AG10803 (cell line): ENCODE results near the gene MLLT10.

Source experiments
- DNase-seq: peaks from one replicate; pipeline ENCODE4 v3.0.0; 2010; ENCODE audit warnings: low read depth
- H3K4me3 ChIP-seq: 2 replicates; pipeline ENCODE4 v1.5.1; 2011; ENCODE audit warnings: mild to moderate bottlenecking, low read length, control low read depth
- TF ChIP-seq, protein P1 (sequence below): conservative IDR thresholded peaks from 2 replicates; pipeline ENCODE4 v1.5.1; 2011; ENCODE audit warnings: mild to moderate bottlenecking, low read length, control low read depth, inconsistent platforms

The MLLT10 gene

DNA sequence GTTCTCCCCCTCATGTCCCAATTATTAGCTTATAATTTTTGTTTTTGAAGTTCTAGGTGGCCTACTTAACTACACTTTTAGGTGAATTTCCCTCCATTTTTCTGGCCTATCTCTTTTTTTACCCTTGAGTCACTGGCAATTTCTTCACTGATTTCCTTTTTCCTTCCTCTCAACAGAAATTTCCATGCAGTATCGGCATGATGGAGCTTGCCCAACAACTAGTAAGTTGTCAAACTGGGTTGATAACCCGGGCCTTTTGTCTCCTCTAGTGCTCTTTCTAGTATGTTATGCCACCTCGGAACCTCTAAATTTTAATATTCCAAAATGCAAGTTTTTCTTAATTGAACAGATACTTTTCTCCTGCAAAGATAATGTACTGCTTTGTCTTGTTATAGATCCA lies 147.1 kb downstream of the MLLT10 start:
- no peak for DNase-seq
- no peak overlapping the region for H3K4me3 ChIP-seq
- TF ChIP-seq, protein P1, sequence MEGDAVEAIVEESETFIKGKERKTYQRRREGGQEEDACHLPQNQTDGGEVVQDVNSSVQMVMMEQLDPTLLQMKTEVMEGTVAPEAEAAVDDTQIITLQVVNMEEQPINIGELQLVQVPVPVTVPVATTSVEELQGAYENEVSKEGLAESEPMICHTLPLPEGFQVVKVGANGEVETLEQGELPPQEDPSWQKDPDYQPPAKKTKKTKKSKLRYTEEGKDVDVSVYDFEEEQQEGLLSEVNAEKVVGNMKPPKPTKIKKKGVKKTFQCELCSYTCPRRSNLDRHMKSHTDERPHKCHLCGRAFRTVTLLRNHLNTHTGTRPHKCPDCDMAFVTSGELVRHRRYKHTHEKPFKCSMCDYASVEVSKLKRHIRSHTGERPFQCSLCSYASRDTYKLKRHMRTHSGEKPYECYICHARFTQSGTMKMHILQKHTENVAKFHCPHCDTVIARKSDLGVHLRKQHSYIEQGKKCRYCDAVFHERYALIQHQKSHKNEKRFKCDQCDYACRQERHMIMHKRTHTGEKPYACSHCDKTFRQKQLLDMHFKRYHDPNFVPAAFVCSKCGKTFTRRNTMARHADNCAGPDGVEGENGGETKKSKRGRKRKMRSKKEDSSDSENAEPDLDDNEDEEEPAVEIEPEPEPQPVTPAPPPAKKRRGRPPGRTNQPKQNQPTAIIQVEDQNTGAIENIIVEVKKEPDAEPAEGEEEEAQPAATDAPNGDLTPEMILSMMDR: no peak

DNA sequence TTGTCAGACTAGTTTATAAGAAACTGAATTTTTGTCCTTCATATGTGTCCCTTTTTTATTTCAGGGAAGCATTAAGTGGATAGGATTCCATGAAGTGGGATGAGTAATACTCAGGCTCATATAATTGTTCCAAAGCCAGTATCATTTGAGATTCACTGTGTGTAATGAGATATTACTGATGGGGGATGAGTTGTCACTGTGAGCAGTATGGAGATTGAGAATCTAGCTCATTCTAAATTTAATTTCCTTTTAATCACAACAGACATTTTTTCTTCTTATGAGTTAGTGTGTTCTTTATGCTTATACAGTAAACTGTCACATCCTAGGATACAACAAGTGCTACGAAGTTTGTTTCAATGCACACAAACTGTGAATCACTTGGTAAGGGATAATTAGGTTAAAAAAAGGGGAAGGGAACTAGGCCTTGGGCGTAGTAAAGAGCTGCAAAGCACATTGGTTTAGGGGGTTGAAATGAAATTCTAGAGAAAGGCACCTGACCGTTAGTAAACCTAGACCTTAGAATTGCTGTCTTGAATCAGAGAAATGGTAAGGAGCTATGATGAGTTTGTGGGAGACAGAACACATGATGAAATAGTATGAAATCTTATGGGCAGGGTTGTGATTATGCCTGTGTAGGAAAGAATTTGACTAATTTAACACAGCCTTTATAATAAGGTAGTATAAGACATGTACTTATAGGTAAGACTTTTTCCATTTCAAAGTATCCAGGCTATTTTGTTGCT lies 153.4 kb downstream of the MLLT10 start:
- DNase-seq: peak; percentile 73
- TF ChIP-seq, protein P1: no peak
- H3K4me3 ChIP-seq: no peak overlapping the region

DNA sequence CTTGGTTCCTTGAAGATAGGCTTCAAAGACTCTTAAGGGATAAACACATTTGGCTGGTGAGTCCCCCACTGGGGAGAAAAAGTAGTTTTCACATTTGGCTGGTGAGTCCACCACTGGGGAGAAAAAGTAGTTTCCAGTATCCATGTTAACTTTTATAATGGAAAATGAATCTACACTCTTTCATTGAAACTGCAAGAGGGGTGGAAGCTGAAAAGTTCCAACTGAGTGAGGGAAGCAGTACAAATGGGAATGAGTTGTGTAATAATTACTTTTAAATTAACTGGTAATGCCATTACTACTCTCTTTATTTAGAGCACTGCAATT lies 153.9 kb downstream of the MLLT10 start:
- no peak for DNase-seq
- no peak overlapping the region for H3K4me3 ChIP-seq

DNA sequence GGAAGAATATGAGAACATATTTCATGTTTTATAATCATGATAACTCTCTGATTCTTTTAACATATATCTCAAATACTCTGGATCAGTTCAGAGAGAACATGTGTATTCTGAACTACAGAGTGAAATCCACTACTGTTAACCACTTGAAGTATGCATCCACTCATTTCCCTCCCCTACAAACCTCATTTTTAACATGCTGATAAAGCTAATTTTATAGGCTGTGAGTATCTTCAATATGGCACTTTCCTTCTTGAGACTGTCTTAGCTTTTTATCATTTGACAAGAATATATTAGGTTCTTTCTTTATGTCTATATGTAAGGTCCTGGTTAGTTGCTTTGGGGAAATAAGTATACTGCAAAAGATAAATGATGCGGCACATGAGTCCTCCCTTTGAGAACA lies 154.8 kb downstream of the MLLT10 start:
- no peak overlapping the region for H3K4me3 ChIP-seq
- no peak for DNase-seq
- TF ChIP-seq, protein P1: no peak

More for the DNA sequence above, 153.9 kb downstream of the MLLT10 start:
- TF ChIP-seq, protein P1: no peak

DNA sequence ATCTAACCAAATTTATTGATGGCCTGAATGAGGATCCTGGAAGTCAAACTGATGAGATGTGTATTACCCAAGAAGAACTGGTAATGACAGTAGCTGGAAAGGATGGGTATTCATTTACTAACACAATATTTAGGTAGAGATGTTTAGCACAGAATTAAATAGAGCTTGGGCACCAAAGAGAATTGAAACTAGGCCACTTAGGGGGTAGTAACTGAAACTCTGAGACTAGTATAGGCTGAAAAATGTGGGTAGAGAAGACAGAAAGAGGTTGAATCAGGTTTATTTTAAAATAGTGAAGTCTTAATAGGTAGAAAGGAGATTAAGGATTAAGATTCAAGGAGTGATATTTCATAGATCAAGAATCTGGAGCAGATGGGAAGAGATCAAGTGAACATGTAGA lies 155.8 kb downstream of the MLLT10 start:
- H3K4me3 ChIP-seq: no peak overlapping the region
- TF ChIP-seq, protein P1: no peak
- DNase-seq: no peak

DNA sequence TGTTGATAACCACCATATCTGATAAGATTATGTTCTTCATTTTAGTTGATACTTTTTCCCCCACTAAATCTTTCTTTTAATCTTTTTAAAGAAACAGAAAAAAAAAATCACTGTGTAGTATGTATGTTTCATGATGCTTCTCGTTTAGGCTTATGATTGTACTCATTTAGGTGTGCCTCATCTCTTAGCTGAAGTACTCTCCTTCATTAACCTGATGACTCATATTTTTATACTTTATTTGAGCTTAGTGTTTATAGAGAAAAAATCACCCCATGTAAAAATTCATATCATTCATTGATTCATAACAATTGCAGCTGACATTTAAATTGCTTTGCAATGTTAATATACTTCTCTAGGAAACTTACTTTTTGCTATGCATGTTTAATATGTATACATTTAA lies 158.9 kb downstream of the MLLT10 start:
- TF ChIP-seq, protein P1: no peak
- no peak for DNase-seq
- H3K4me3 ChIP-seq: no peak overlapping the region

DNA sequence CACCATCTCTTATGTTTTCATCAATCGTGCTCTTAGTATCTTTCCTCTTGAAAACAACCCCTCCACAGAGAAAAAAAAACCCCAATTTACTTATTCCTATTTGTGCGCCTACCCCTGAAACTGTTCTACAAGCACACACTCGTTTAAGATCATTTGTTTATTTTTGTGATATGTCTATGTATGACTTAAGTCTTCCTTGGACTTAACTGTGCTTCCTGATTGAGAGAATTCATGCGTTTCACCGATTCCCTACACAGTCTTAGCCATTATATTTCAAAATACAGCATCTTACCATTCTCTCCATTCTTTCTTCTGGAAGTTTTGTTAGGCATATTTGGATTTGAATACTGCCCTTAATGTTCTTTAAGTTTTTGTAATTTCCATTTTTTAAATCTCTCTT lies 159.4 kb downstream of the MLLT10 start:
- H3K4me3 ChIP-seq: no peak overlapping the region
- TF ChIP-seq, protein P1: no peak
- no peak for DNase-seq
